OCI-LY3 (cell line): Measurements from ENCODE around the gene KCNH3.

Source experiments
- EZH2phosphoT487 ChIP-seq: fragments of 200-600 bp; shearing (Covaris generic); IDR thresholded peaks from 2 replicates; pipeline ENCODE4 v1.6.1; 2018; ENCODE audit warnings: antibody characterized with exemption, mixed run types, low read depth
- TF ChIP-seq, protein P1 (sequence below): fragments of 200-600, 300-600 bp; sonication (generic); IDR thresholded peaks from 2 replicates; pipeline ENCODE4 v1.5.1; 2014; ENCODE audit warnings: antibody characterized with exemption, low read length, low read depth

DNA sequence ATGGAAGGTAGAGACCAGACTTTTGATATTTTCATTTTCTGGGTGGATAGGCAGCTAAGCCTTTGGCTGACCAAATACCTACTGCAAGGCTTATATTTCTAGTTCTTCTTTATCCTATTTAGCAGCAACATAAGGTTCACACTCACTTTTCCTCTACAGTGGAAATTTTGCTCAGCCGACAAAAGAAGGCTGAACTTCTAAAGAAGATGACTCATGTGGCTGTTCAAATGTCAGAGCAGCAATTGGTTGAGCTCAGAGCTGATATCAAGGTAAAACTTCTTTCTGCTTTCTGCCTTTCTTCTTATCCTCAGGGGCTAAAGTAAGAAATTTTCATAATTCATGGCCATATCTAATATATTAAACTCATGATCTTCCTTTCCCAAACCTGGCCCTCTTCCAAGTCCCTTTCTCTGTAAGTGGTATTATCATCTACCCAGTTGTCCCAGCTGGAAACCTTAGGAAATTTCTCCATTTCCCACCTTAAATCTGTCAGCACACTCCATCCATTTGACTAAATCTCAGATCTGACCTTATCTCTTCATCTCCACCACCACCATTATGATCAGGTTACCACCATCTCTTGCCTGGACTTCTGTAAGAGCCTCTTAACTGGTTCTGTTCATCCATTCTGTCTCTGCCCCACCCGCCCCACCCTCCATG, 19.8 kb upstream of the KCNH3 start:
- TF ChIP-seq, protein P1, sequence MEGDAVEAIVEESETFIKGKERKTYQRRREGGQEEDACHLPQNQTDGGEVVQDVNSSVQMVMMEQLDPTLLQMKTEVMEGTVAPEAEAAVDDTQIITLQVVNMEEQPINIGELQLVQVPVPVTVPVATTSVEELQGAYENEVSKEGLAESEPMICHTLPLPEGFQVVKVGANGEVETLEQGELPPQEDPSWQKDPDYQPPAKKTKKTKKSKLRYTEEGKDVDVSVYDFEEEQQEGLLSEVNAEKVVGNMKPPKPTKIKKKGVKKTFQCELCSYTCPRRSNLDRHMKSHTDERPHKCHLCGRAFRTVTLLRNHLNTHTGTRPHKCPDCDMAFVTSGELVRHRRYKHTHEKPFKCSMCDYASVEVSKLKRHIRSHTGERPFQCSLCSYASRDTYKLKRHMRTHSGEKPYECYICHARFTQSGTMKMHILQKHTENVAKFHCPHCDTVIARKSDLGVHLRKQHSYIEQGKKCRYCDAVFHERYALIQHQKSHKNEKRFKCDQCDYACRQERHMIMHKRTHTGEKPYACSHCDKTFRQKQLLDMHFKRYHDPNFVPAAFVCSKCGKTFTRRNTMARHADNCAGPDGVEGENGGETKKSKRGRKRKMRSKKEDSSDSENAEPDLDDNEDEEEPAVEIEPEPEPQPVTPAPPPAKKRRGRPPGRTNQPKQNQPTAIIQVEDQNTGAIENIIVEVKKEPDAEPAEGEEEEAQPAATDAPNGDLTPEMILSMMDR, result no peak
- no peak for TF ChIP-seq EZH2phosphoT487
